Naive B cell (primary cell): ENCODE data around the gene ZNF214. TPM values are rescaled to one million over a fixed set of nuclear protein-coding genes. Genes with fewer than 3 reads are reported as not detected.
"Not testable (repeated sequence)": the region's sequence is repeated elsewhere in the genome, so short reads cannot be mapped to it uniquely, and the experiment has no call there.

Source experiments
- ATAC-seq, 2 donors: fragments of 150-1000 bp; cut with Tn5 transposase; 2 replicates each; pipeline ENCODE4 v1.10.0; 2021; ENCODE audit warnings: low read depth in 2 of 2, mild to moderate bottlenecking in 2 of 2, moderate library complexity in 2 of 2
- DNase-seq: peaks from one replicate; pipeline ENCODE4 v3.0.0; 2022
- H3K27ac Mint-ChIP-seq, 6 donors: one replicate each; pipeline ENCODE4 v1.8.0; 2020 to 2022; ENCODE audit warnings: mild to moderate bottlenecking in 6 of 6, mixed read lengths in 6 of 6, moderate library complexity in 5 of 6, inconsistent platforms in 2 of 6
- H3K27me3 Mint-ChIP-seq, 3 donors: one replicate each; pipeline ENCODE4 v1.8.0; 2021 to 2022; ENCODE audit warnings: mixed read lengths in 3 of 3, mild to moderate bottlenecking in 1 of 3
- H3K36me3 Mint-ChIP-seq, 2 donors: one replicate each; pipeline ENCODE4 v1.8.0; 2020 to 2022; ENCODE audit warnings: mixed read lengths in 2 of 2, inconsistent platforms in 1 of 2, mild to moderate bottlenecking in 1 of 2
- H3K4me1 Mint-ChIP-seq, 3 donors: one replicate each; pipeline ENCODE4 v1.8.0; 2020 to 2022; ENCODE audit warnings: mixed read lengths in 3 of 3, inconsistent platforms in 1 of 3, mild to moderate bottlenecking in 1 of 3, moderate library complexity in 1 of 3
- H3K4me3 Mint-ChIP-seq, 8 donors: one replicate each; pipeline ENCODE4 v1.8.0; 2020 to 2022; ENCODE audit warnings: mild to moderate bottlenecking in 8 of 8, mixed read lengths in 8 of 8, moderate library complexity in 8 of 8, inconsistent platforms in 2 of 8
- H3K9me3 Mint-ChIP-seq, 7 donors: one replicate each; pipeline ENCODE4 v1.8.0; 2020 to 2022; ENCODE audit warnings: mixed read lengths in 7 of 7, mild to moderate bottlenecking in 5 of 7, inconsistent platforms in 2 of 7, moderate library complexity in 1 of 7
- polyA plus RNA-seq, 6 donors: library from polyadenylated mRNA; unstranded; fragments of 300-500 nt; fragmentation: Illumina TruSeq; gene quantifications; one replicate each; pipeline ENCODE4 v1.2.3, GENCODE V29; 2021; ENCODE audit warnings: low read depth in 6 of 6

ZNF214 gene
- polyA plus RNA-seq, 6 donors from 2014 or later, result not detected

DNA sequence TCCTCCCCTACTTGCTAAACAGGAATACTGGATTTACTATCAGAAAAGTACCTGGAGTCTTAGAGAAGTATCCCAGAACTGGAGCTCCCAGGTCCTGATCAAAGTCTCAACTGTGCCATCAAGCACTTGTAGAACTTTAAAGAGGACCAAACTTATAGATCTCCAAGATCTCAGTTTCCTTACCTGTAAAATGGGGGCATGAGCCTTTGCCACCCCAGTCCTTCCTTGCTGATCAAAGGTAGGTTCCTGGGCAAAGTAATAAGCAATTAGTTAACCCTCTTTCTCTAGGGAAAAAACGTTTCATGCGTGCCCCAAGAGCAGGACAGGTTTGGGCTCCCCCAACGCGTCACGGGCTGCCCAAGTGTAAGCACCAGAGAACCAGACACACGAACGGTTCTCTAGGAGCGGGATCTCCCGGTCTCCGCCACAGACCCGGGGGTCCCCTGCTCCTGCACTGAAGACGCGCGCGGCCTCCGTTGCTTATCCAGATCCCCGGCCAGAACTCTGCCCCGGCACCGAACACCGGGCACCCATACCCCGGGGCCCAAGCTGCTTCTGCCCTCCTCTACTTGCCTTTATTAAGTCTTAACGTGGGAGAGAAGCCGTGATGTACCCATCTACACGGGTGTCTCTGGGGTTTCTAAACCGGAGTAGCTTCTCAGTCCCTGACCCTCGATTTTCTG, 505 bp downstream of the ZNF214 start:
- H3K36me3 Mint-ChIP-seq, result no peaks in the 10 kb centered on the region
- peaks cover 4 to 7% (median 5%) of the 10 kb centered on the region in 3 donors for H3K4me1 Mint-ChIP-seq
- H3K9me3 Mint-ChIP-seq, result peaks cover 0 to 3% (median 0%) of the 10 kb centered on the region in 7 donors
- H3K27ac Mint-ChIP-seq, result no peak overlapping the region
- DNase-seq (no peak), ATAC-seq (no peak)
- H3K4me3 Mint-ChIP-seq, result peak overlapping the region in 2 of 8 donors; percentile 26 to 42
- H3K27me3 Mint-ChIP-seq, result peaks cover 32 to 38% (median 36%) of the 10 kb centered on the region in 3 donors

DNA sequence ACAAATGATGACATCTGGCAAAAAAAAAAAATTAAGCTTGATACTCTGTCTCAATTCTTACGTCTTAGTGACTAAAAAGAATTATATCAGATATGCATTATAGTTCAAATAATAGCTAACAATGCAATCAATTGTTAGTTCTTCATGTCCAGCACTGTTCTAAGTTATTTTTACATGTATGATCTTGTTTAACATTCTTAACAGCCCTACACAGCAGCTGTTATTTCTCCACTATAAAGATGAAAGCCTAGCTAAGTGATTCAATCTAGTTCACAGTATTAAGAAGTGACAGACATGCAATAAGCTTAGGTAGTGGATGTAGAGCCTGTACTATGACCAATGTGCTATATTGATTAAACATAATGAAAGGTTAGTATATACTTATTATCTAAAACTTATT, 4.1 kb downstream of the ZNF214 start:
- H3K4me3 Mint-ChIP-seq, result no peak overlapping the region
- H3K27me3 Mint-ChIP-seq, result peaks cover 24 to 27% (median 24%) of the 10 kb centered on the region in 3 donors
- H3K36me3 Mint-ChIP-seq, result no peaks in the 10 kb centered on the region
- H3K9me3 Mint-ChIP-seq, result no peaks in the 10 kb centered on the region
- no peak for ATAC-seq
- no peak overlapping the region for H3K27ac Mint-ChIP-seq
- H3K4me1 Mint-ChIP-seq, result peaks cover 4 to 7% (median 5%) of the 10 kb centered on the region in 3 donors
- no peak for DNase-seq

DNA sequence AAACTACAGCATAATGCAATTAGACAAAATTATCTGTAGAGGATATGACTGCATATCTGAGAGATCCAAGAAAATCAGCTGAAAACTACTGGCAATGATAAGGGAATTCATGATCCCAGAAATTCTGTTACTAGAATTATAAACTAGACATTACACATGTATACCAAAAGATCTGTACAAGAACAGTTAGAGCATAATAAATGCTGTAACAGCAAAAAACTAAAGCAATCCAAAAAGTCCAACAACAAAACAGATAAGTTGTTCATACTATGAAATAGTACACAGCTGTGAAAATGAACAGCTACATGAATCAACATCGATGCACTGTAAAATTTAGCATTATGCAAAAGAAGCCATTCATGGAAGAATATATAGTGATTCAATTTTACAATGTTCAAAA, 6.0 kb downstream of the ZNF214 start:
- DNase-seq, result no peak
- H3K9me3 Mint-ChIP-seq, result peaks cover 0 to 3% (median 0%) of the 10 kb centered on the region in 7 donors
- ATAC-seq, result no peak
- H3K36me3 Mint-ChIP-seq, result no peaks in the 10 kb centered on the region
- H3K4me3 Mint-ChIP-seq, result no peak overlapping the region
- H3K27me3 Mint-ChIP-seq, result peaks cover 19 to 27% (median 19%) of the 10 kb centered on the region in 3 donors
- H3K27ac Mint-ChIP-seq, result no peak overlapping the region
- H3K4me1 Mint-ChIP-seq, result no peaks in the 10 kb centered on the region

DNA sequence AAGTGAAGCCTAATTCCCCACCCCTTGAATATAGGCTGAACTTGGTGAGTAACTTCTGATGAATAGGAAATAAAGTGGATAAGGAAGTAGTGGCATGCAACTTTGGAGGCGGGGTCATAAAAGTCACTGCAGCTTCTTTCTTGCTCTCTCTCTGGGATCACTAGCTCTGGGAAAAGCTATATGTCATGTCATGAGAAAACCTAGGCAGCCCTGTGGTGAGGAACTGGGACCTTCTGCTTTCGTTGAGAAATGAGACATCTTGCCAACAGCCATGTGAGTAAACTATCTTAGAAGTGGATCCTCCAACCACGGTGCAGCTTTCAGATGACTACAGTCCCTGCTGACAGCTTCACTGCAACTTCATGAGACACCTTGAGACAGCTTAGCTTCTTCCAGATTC, 15.7 kb downstream of the ZNF214 start:
- no peaks in the 10 kb centered on the region for H3K36me3 Mint-ChIP-seq
- H3K9me3 Mint-ChIP-seq, result no peaks in the 10 kb centered on the region
- peaks cover 5 to 41% (median 36%) of the 10 kb centered on the region in 3 donors for H3K27me3 Mint-ChIP-seq
- H3K4me3 Mint-ChIP-seq, result no peak overlapping the region
- ATAC-seq, result no peak
- no peak for DNase-seq
- H3K27ac Mint-ChIP-seq, result no peak overlapping the region
- no peaks in the 10 kb centered on the region for H3K4me1 Mint-ChIP-seq

DNA sequence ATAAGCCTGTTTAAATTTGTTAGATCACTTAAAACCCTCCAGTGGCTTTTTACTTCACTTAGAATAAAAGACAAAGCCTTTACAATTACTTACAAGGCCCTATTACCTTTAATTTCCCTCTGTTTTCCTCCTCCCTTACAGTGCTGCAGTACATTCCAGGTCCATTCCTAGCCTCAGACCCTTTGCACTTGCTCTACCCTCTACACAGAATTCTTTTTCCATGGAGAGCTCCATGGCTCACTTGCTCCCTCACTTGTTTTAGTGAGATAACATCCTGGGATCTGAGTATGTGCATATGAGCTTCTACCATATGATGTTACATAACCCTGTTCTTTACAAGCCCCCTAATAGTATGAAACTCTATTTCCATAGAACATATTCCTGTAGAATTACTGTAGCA, 24.4 kb downstream of the ZNF214 start:
- H3K4me1 Mint-ChIP-seq, result no peaks in the 10 kb centered on the region
- no peak overlapping the region for H3K4me3 Mint-ChIP-seq
- H3K27ac Mint-ChIP-seq, result peak overlapping the region in 1 of 6 donors; percentile 53
- no peak for DNase-seq
- no peaks in the 10 kb centered on the region for H3K36me3 Mint-ChIP-seq
- ATAC-seq, result no peak
- no peaks in the 10 kb centered on the region for H3K9me3 Mint-ChIP-seq
- peaks cover 0 to 31% (median 23%) of the 10 kb centered on the region in 3 donors for H3K27me3 Mint-ChIP-seq

- H3K4me1 Mint-ChIP-seq, result no peaks in the 10 kb centered on the region
- no peak overlapping the region for H3K4me3 Mint-ChIP-seq
- no peak overlapping the region for H3K27ac Mint-ChIP-seq
- peaks cover 0 to 9% (median 8%) of the 10 kb centered on the region in 3 donors for H3K27me3 Mint-ChIP-seq
- DNase-seq (no peak), ATAC-seq (no peak)
- no peaks in the 10 kb centered on the region for H3K9me3 Mint-ChIP-seq
- H3K36me3 Mint-ChIP-seq, result no peaks in the 10 kb centered on the region
Measured at GRCh38 chr11:6992457-6993417, 27.4 kb downstream of the ZNF214 start.

DNA sequence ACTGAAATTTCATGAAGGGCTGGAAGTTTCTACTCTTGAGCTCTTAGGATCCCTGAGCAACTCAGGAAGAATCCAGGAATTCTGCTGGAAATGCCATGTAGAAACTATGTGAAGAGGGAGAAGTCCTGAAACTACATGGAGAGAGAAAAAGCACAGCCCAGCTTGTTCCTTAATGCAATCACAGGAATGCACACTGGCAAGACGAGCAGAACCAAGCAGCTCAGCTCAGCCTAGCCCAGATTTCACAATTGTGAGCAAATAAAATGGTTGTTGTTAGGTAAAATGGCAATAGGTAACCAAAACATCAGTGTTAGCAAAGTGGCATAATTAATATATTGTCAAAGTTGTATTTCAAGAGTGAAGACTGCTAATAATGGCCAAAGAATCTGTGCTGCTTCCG, 28.1 kb downstream of the ZNF214 start:
- Mint-ChIP-seq H3K27ac (no peak overlapping the region), H3K9me3 (peaks cover 0 to 1% (median 0%) of the 10 kb centered on the region in 7 donors), H3K27me3 (peaks cover 0 to 9% (median 8%) of the 10 kb centered on the region in 3 donors), H3K36me3 (no peaks in the 10 kb centered on the region), H3K4me3 (no peak overlapping the region), H3K4me1 (no peaks in the 10 kb centered on the region)
- ATAC-seq (no peak), DNase-seq (no peak)

DNA sequence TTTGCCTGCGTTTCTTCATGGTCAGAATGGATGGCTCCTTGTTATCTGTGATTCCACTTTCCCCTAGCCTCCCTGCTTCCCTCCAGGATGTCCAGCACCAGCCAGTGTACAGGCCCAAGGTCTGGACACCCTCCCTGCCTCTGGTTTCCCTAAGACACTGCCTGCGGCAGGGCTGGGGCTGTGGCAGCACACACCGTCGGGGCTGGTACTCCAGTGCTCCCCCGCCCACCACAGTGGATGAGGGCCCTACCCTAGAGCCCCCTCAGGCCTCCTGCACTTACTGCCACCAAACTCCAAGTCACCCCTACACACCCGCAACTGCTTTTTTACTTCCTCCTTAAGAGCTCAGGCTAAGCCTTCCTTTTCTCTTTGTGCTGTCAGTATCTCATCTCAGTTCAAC, 28.9 kb downstream of the ZNF214 start:
- H3K9me3 Mint-ChIP-seq, result peaks cover 0 to 7% (median 0%) of the 10 kb centered on the region in 7 donors
- no peaks in the 10 kb centered on the region for H3K36me3 Mint-ChIP-seq
- no peaks in the 10 kb centered on the region for H3K4me1 Mint-ChIP-seq
- no peak for DNase-seq
- H3K27ac Mint-ChIP-seq, result no peak overlapping the region
- peaks cover 0 to 13% (median 8%) of the 10 kb centered on the region in 3 donors for H3K27me3 Mint-ChIP-seq
- no peak overlapping the region for H3K4me3 Mint-ChIP-seq
- no peak for ATAC-seq

- H3K4me3 Mint-ChIP-seq, result no peak overlapping the region
- H3K27ac Mint-ChIP-seq, result no peak overlapping the region
- no peaks in the 10 kb centered on the region for H3K4me1 Mint-ChIP-seq
- peaks cover 7 to 15% (median 8%) of the 10 kb centered on the region in 3 donors for H3K27me3 Mint-ChIP-seq
- ATAC-seq, result no peak
- H3K9me3 Mint-ChIP-seq, result peaks cover 0 to 8% (median 0%) of the 10 kb centered on the region in 7 donors
- H3K36me3 Mint-ChIP-seq, result no peaks in the 10 kb centered on the region
- DNase-seq, result no peak
Measured at GRCh38 chr11:6988506-6988905, 31.6 kb downstream of the ZNF214 start.

DNA sequence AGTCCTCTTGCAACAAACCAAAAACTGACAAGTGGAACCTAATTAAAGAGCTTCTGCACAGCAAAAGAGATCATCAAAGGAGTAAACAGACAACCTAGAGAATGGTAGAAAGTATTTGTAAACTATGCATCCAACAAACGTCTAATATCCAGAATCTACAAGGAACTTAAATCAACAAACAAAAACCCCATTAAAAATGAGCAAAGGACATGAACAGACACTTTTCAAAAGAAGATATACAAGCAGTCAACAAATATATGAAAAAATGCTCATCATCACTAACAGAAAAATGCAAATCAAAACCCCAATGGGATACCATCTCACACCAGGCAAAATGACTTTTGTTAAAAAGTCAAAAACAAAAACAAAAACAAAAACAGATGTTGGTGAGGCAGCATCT, 33.7 kb downstream of the ZNF214 start:
- DNase-seq, result no peak
- no peak overlapping the region for H3K27ac Mint-ChIP-seq
- H3K4me3 Mint-ChIP-seq, result no peak overlapping the region
- H3K27me3 Mint-ChIP-seq, result peaks cover 5 to 13% (median 7%) of the 10 kb centered on the region in 3 donors
- H3K9me3 Mint-ChIP-seq, result peaks cover 0 to 11% (median 3%) of the 10 kb centered on the region in 7 donors
- H3K36me3 Mint-ChIP-seq, result no peaks in the 10 kb centered on the region
- no peaks in the 10 kb centered on the region for H3K4me1 Mint-ChIP-seq
- ATAC-seq, result no peak

- Mint-ChIP-seq H3K9me3 (peaks cover 0 to 14% (median 3%) of the 10 kb centered on the region in 7 donors), H3K4me1 (no peaks in the 10 kb centered on the region), H3K36me3 (no peaks in the 10 kb centered on the region), H3K27ac (no peak overlapping the region), H3K27me3 (peaks cover 0 to 13% (median 10%) of the 10 kb centered on the region in 3 donors), H3K4me3 (no peak overlapping the region)
- DNase-seq, result no peak
- ATAC-seq, result no peak
Measured at GRCh38 chr11:6979365-6979764, 40.8 kb downstream of the ZNF214 start.

DNA sequence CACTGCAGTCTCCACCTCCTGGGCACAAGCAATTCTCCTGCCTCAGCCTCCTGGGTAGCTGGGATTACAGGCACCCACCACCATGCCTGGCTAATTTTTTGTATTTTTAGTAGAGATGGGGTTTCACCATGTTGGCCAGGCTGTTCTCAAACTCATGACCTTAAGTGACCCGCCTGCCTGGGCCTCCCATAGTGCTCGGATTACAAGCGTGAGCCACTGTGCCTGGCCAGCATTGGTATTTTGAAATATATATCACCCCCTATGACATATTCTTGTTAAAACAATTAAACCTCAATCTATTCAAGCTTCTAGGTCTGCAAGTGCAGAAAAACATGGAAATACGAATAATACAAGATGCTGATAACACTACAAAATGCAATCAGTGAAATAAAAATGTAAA, 50.3 kb downstream of the ZNF214 start:
- H3K4me1 Mint-ChIP-seq, DNase-seq, H3K4me3 Mint-ChIP-seq, H3K27me3 Mint-ChIP-seq, H3K27ac Mint-ChIP-seq, ATAC-seq, H3K36me3 Mint-ChIP-seq: not testable (repeated sequence)
- peaks cover 0 to 20% (median 8%) of the 10 kb centered on the region in 7 donors for H3K9me3 Mint-ChIP-seq

- Mint-ChIP-seq H3K36me3 (no peaks in the 10 kb centered on the region), H3K4me3 (no peak overlapping the region), H3K4me1 (no peaks in the 10 kb centered on the region), H3K27ac (no peak overlapping the region), H3K27me3 (no peaks in the 10 kb centered on the region), H3K9me3 (peaks cover 0 to 20% (median 8%) of the 10 kb centered on the region in 7 donors)
- ATAC-seq, result no peak
- DNase-seq, result no peak
Measured at GRCh38 chr11:6968816-6969215, 51.3 kb downstream of the ZNF214 start.
